Type B pancreatic cell (in vitro differentiated cells): Measurements from ENCODE around the gene THOP1. TPM values are rescaled to one million over a fixed set of nuclear protein-coding genes. Genes with fewer than 3 reads are reported as not detected.

Experiments
- DNase-seq: peaks from one replicate; pipeline ENCODE4 v3.0.0; 2021; ENCODE audit warnings: mixed read lengths; ENCODE audit not compliant: unreplicated experiment; ENCODE audit errors: extremely low spot score
- H3K27ac Mint-ChIP-seq: 2 replicates; pipeline ENCODE4 v1.8.0; 2021; ENCODE audit warnings: mild to moderate bottlenecking, mixed read lengths
- H3K27me3 Mint-ChIP-seq: 2 replicates; pipeline ENCODE4 v1.8.0; 2021; ENCODE audit warnings: mixed read lengths
- H3K36me3 Mint-ChIP-seq: 2 replicates; pipeline ENCODE4 v1.8.0; 2021; ENCODE audit warnings: mixed read lengths
- H3K4me1 Mint-ChIP-seq: one replicate; pipeline ENCODE4 v1.8.0; 2021; ENCODE audit warnings: mixed read lengths; ENCODE audit not compliant: unreplicated experiment
- H3K4me3 Mint-ChIP-seq: 2 replicates; pipeline ENCODE4 v1.8.0; 2021; ENCODE audit warnings: mild to moderate bottlenecking, mixed read lengths
- H3K9me3 Mint-ChIP-seq: 2 replicates; pipeline ENCODE4 v1.8.0; 2021; ENCODE audit warnings: mixed read lengths
- total RNA-seq: library from RNA; stranded (reverse); gene quantifications from 2 replicates; pipeline ENCODE4 v1.2.1, GENCODE V29; 2021; ENCODE audit warnings: low replicate concordance
- TF ChIP-seq, protein P1 (sequence below): fragments of 200-600 bp; sonication (generic); conservative IDR thresholded peaks from 2 replicates; pipeline ENCODE4 v1.5.0; 2021; ENCODE audit warnings: antibody characterized with exemption, mild to moderate bottlenecking

THOP1 gene
- total RNA-seq, 1 donor from 2014 or later, result 109 TPM

DNA sequence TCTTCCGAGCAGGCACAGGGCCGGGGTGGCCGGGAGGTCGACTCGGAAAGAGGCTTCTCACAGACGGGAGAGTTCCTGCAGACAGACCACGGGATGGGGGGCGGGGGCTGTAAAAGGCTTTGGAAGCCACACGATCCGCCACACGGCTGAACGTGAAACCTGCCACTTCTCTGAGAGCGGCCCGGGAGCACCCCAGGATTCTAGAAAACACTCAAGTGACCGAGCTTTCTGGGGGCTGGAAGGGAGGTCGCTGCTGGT is 29.9 kb upstream of the THOP1 start:
- Mint-ChIP-seq H3K36me3 (peaks cover 3% of the 10 kb centered on the region), H3K27ac (no peak overlapping the region), H3K9me3 (no peaks in the 10 kb centered on the region), H3K27me3 (no peaks in the 10 kb centered on the region), H3K4me3 (no peak overlapping the region), H3K4me1 (no peaks in the 10 kb centered on the region)
- DNase-seq, result no peak
- TF ChIP-seq, protein P1, sequence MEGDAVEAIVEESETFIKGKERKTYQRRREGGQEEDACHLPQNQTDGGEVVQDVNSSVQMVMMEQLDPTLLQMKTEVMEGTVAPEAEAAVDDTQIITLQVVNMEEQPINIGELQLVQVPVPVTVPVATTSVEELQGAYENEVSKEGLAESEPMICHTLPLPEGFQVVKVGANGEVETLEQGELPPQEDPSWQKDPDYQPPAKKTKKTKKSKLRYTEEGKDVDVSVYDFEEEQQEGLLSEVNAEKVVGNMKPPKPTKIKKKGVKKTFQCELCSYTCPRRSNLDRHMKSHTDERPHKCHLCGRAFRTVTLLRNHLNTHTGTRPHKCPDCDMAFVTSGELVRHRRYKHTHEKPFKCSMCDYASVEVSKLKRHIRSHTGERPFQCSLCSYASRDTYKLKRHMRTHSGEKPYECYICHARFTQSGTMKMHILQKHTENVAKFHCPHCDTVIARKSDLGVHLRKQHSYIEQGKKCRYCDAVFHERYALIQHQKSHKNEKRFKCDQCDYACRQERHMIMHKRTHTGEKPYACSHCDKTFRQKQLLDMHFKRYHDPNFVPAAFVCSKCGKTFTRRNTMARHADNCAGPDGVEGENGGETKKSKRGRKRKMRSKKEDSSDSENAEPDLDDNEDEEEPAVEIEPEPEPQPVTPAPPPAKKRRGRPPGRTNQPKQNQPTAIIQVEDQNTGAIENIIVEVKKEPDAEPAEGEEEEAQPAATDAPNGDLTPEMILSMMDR, result no peak

DNA sequence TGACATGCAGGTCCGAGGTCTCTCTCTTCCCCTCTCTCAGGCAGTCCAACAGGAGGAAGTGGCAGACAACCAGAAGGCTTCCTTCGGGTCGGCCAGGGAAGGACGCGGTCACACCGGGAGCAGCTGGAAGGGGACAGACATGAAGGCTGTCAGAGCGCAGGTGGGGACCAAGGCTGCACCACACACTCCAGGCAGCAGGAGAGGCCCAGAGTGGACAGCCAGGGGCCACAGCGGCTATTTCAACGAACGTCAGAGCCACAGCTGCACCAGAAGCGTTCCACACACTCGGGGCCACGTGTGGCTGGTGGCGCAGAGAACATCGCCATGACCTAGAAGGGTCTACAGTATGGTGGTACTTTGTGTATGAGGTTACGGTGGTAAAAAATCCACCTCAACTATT is 29.5 kb upstream of the THOP1 start:
- H3K27me3 Mint-ChIP-seq, result no peaks in the 10 kb centered on the region
- TF ChIP-seq, protein P1, result no peak
- H3K9me3 Mint-ChIP-seq, result no peaks in the 10 kb centered on the region
- no peak overlapping the region for H3K27ac Mint-ChIP-seq
- H3K36me3 Mint-ChIP-seq, result peaks cover 3% of the 10 kb centered on the region
- DNase-seq, result no peak
- no peak overlapping the region for H3K4me3 Mint-ChIP-seq
- H3K4me1 Mint-ChIP-seq, result no peaks in the 10 kb centered on the region

DNA sequence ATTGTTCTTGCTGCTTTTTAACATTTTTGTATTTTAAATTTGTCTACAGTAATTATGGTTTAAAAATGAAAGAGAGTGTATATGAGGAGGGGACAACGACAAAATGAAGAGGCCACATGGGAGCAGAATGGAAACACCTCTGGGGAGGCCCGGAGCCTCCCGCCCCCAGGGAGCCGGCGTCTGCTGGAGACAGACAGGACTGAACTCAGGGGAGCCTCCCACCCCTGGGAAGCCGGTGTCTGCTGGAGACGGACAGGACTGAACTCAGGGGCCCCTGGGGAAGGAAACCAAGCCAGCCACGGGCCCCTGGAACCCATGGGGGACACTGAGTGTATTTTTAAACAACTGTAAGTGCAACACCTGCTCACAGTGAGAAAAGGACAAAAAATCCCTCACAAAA is 28.8 kb upstream of the THOP1 start:
- H3K4me3 Mint-ChIP-seq, result no peak overlapping the region

DNA sequence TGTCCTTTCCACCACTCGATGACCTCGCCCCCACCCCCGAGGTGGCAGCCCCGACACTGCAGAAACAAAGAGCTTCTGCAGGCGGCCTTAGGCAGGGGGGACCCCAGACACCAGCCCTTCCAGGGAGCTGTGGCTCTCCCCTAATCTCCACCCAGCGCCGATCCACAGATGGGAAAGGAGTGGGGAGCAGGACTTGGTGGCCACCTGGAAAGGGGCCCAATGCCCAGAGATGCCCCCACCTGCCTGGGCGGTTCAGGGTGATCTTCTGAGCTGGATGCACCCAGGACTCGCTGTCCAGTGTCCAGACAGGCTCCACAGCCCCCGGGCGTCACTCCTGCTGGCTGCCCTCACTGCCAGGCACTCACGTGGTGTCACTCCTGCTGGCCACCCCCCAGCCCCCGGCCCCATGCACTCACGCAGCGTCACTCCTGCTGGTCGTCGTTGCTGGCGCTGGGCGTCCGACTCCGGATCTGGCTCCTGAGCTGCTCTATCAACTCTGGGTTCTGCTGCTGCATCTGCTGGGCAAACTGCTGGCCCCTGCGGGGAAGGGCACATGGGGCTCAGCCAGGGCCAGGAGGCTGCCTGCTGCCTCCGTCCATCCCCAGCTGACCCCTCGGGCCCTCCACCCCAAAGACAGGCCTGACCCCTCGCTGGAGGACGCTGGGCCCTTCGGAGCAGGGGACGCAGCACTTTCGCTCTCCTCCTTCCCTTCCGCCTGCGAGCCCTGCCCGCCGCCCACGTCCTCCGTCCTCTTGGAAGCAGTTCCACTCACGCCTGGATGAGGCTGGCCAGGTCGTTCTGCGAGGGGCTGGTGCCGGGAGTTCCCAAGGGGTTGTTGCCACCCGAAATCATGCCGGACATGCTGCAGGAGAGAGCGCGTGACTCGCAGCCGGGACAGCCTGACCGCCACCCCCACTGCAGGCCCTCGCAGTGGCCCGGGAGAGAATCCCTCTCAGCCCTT is 28.1 kb upstream of the THOP1 start:
- Mint-ChIP-seq H3K27ac (no peak overlapping the region), H3K4me1 (no peaks in the 10 kb centered on the region), H3K9me3 (no peaks in the 10 kb centered on the region), H3K27me3 (no peaks in the 10 kb centered on the region), H3K4me3 (no peak overlapping the region), H3K36me3 (peaks cover 3% of the 10 kb centered on the region)
- TF ChIP-seq, protein P1, result no peak
- DNase-seq, result no peak

More for the DNA sequence above, 28.8 kb upstream of the THOP1 start:
- no peak for DNase-seq
- H3K27me3 Mint-ChIP-seq, result no peaks in the 10 kb centered on the region
- no peaks in the 10 kb centered on the region for H3K9me3 Mint-ChIP-seq
- peaks cover 3% of the 10 kb centered on the region for H3K36me3 Mint-ChIP-seq
- H3K27ac Mint-ChIP-seq, result no peak overlapping the region
- no peaks in the 10 kb centered on the region for H3K4me1 Mint-ChIP-seq
- TF ChIP-seq, protein P1, result no peak

DNA sequence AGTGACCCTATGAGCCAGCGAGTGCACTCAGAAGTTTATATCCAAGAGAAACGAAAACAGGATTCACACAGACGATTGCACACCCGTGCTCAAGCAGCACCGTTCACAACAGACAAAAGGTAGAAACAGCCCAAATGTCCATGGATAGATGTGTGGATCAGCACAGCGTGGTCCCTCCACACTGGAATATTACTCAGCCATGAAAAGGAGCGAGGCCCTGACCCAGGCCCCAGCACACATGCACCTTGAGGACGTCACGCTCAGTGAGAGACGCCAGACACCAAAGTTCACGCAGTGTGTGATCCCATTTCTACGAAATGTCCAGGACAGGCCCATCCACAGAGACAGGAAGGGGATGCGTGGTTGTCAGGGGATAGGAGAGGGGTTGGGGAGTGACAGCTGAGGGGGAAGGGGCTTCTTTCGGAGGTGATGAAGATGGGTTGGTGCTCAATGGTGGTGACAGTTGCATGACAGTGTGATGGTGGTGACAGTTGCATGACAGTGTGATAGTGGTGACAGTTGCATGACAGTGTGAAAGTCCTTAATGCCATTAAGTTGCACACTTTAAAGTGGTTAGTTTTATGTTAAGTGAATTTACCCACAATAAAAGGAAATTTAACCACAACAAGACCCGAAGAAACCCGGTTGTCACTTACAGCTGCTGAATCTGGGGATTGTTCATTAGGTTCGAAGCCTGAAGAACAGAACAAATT is 26.5 kb upstream of the THOP1 start:
- H3K27ac Mint-ChIP-seq, result no peak overlapping the region
- no peaks in the 10 kb centered on the region for H3K27me3 Mint-ChIP-seq
- no peak for DNase-seq
- TF ChIP-seq, protein P1, result no peak
- H3K36me3 Mint-ChIP-seq, result no peaks in the 10 kb centered on the region
- H3K4me3 Mint-ChIP-seq, result no peak overlapping the region
- H3K4me1 Mint-ChIP-seq, result no peaks in the 10 kb centered on the region
- H3K9me3 Mint-ChIP-seq, result no peaks in the 10 kb centered on the region
